GM12891 (cell line): ENCODE data around the gene INAFM2.

Experiments used
- DNase-seq: peaks from one replicate; pipeline ENCODE4 v3.0.0; 2011; ENCODE audit warnings: low spot score; ENCODE audit not compliant: insufficient read length
- FAIRE-seq: peaks from 2 replicates; lab custom pipeline; 2011; peaks lifted over from hg19 to GRCh38; lab: Jason Lieb, UNC
- PAX5 ChIP-seq: IDR thresholded peaks from 2 replicates; pipeline ENCODE4 v1.6.1; 2011; ENCODE audit warnings: low read length, moderate library complexity, mild to moderate bottlenecking; ENCODE audit not compliant: insufficient read depth, severe bottlenecking
- POLR2A ChIP-seq: IDR thresholded peaks from 2 replicates; pipeline ENCODE4 v1.6.1; 2011; ENCODE audit warnings: low read depth, low read length, control low read depth
- POLR2AphosphoS5 ChIP-seq: IDR thresholded peaks from 2 replicates; pipeline ENCODE4 v1.6.1; 2011; ENCODE audit warnings: low read depth, low read length, control low read depth
- POU2F2 ChIP-seq: IDR thresholded peaks from 2 replicates; pipeline ENCODE4 v1.6.1; 2011; ENCODE audit warnings: low read depth, mild to moderate bottlenecking, control low read depth, low read length, moderate library complexity
- SPI1 ChIP-seq: IDR thresholded peaks from 2 replicates; pipeline ENCODE4 v1.6.1; 2011; ENCODE audit warnings: low read depth, low read length, control low read depth
- TAF1 ChIP-seq: IDR thresholded peaks from 2 replicates; pipeline ENCODE4 v1.6.1; 2011; ENCODE audit warnings: low read depth, low read length, control low read depth

INAFM2 gene

DNA sequence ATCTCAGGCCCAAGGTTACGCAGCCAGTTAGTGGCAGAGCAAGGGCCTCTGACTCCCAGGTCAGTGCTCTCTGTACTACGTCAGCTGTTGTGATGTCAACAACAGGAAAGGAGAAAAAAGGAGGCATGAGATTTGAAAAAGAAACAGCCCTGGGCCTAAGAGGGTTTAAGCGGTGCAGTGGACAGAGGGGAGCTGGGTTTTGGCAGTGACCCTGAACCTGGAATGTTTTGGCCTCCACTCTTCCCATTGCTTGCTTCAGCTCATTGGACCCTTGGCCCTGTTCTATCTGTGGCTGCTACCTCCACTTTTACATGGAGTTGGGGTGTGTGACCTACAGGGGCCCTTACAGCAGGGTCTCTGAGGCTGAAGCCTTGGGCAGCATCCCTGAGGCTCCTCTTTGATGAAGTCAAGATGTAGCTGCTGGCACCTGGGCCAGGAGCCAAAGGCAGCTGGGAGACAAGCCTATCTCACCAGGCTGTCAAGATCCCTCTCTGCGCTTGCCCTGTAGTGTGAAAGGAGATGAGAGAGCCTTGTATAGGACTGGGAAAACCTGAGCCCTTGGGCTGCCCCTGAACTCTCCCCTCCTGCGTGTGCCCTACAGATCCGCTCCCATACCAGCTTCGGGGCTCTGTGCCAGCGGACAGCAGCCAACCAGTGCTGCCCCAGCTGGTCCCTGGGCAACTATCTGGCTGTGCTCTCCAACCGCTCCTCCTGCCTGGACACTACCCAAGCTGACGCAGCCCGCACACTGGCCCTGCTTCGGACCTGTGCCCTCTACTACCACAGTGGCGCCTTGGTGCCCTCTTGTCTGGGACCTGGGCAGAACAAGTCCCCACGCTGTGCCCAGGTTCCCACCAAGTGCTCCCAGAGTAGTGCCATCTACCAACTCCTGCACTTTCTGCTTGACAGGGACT, 43.2 kb downstream of the INAFM2 start:
- TF ChIP-seq SPI1: no peak
- no peak for TF ChIP-seq POU2F2
- TF ChIP-seq TAF1: no peak
- TF ChIP-seq PAX5: no peak
- TF ChIP-seq POLR2AphosphoS5: no peak
- no peak for TF ChIP-seq POLR2A
- FAIRE-seq (no peak), DNase-seq (no peak)

DNA sequence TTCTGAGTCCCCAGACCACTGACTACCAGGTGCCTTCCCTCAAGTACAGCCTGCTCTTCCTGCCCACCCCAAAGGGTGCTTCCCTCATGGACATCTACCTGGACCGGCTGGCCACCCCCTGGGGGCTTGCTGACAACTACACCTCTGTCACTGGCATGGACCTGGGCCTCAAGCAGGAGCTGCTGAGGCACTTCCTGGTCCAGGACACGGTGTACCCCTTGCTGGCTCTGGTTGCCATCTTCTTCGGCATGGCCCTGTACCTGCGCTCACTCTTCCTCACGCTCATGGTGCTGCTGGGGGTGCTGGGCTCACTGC, 43.8 kb downstream of the INAFM2 start:
- no peak for TF ChIP-seq POU2F2
- TF ChIP-seq POLR2A: no peak
- TF ChIP-seq SPI1: no peak
- no peak for TF ChIP-seq PAX5
- TF ChIP-seq TAF1: no peak
- no peak for TF ChIP-seq POLR2AphosphoS5
- no peak for FAIRE-seq
- DNase-seq: no peak

DNA sequence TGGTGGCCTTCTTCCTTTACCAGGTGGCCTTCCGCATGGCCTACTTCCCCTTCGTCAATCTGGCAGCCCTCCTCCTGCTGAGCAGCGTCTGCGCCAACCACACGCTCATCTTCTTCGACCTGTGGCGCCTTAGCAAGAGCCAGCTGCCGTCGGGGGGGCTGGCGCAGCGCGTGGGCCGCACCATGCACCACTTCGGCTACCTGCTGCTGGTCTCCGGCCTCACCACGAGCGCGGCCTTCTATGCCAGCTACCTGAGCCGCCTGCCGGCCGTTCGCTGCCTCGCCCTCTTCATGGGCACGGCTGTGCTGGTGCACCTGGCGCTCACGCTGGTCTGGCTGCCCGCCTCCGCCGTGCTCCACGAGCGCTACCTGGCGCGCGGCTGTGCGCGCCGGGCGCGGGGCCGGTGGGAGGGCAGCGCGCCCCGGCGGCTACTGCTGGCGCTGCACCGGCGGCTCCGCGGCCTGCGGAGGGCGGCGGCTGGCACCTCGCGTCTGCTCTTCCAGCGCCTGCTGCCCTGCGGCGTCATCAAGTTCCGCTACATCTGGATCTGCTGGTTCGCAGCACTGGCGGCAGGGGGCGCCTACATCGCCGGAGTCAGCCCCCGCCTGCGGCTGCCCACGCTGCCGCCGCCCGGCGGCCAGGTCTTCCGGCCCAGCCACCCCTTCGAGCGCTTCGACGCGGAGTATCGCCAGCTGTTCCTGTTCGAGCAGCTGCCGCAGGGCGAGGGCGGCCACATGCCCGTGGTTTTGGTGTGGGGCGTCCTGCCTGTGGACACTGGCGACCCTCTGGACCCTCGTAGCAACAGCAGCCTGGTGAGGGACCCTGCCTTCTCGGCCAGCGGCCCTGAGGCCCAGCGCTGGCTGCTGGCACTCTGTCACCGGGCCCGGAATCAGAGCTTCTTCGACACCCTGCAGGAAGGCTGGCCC, 44.5 kb downstream of the INAFM2 start:
- FAIRE-seq: peak; percentile 99
- TF ChIP-seq POLR2A: no peak
- no peak for TF ChIP-seq PAX5
- no peak for TF ChIP-seq POLR2AphosphoS5
- TF ChIP-seq TAF1: no peak
- no peak for TF ChIP-seq SPI1
- TF ChIP-seq POU2F2: no peak
- peak; percentile 94 for DNase-seq

- TF ChIP-seq TAF1: no peak
- no peak for TF ChIP-seq POLR2A
- no peak for TF ChIP-seq SPI1
- no peak for TF ChIP-seq POU2F2
- no peak for TF ChIP-seq POLR2AphosphoS5
- TF ChIP-seq PAX5: no peak
- FAIRE-seq (no peak), DNase-seq (no peak)
These were observed 45.4 kb downstream of the INAFM2 start for GRCh38 chr15:40368719-40369473.

GRCh38 chr15:40369474-40369869, 46.0 kb downstream of the INAFM2 start:
- TF ChIP-seq SPI1 (no peak), POU2F2 (no peak), POLR2A (no peak), TAF1 (no peak), POLR2AphosphoS5 (no peak), PAX5 (no peak)
- DNase-seq (no peak), FAIRE-seq (no peak)

- no peak for FAIRE-seq
These were observed 46.5 kb downstream of the INAFM2 start for GRCh38 chr15:40369971-40370370.

DNA sequence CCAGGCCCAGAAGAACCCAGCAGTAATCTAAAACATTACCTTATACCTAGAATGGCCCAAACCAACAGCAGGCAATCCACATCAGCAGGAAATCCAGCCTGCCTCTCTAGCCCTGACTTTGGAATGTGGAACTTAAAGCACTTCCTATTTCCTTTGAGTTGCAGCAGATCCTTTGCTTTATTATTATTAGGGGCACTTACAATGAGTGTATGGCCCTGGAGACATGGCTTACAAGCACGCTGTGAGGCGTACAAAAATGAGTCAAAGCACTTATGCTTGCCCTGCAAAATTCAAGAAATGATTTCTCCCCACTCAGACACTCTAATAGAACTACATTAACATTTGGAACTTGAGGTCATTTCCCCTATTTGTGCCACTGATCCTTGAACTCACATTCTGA, 49.5 kb downstream of the INAFM2 start:
- no peak for DNase-seq
- FAIRE-seq: no peak
- TF ChIP-seq POLR2AphosphoS5 (no peak), POLR2A (no peak), PAX5 (no peak), POU2F2 (no peak), SPI1 (0 out of 2 replicates have a peak, but pooled peaks have one; percentile 14), TAF1 (no peak)

More at GRCh38 chr15:40369971-40370370, 46.5 kb downstream of the INAFM2 start:
- no peak for TF ChIP-seq SPI1
- TF ChIP-seq POLR2AphosphoS5: no peak
- no peak for TF ChIP-seq PAX5
- TF ChIP-seq POLR2A: no peak
- TF ChIP-seq POU2F2: no peak
- no peak for TF ChIP-seq TAF1
- no peak for DNase-seq
